Fibroblast of skin of scalp (primary cell): ENCODE measurements around the gene NUP50.

ENCODE experiments used
- DNase-seq: peaks from one replicate; pipeline ENCODE4 v3.0.0-alpha.2; 2013

Gene NUP50

GRCh38 chr22:45211435-45211834 is 47.7 kb downstream of the NUP50 start:
- DNase-seq = no peak

- DNase-seq = no peak
Observed at GRCh38 chr22:45211848-45212247, 48.1 kb downstream of the NUP50 start.

- DNase-seq = peak; percentile 96
Observed at GRCh38 chr22:45212306-45212709, 48.6 kb downstream of the NUP50 start.

GRCh38 chr22:45212992-45213751 is 49.4 kb downstream of the NUP50 start:
- DNase-seq = peak; percentile 5

GRCh38 chr22:45216133-45217003 is 52.6 kb downstream of the NUP50 start:
- peak; percentile 29 for DNase-seq

GRCh38 chr22:45217345-45217744 is 53.6 kb downstream of the NUP50 start:
- no peak for DNase-seq

- no peak for DNase-seq
Observed at GRCh38 chr22:45217806-45218205, 54.1 kb downstream of the NUP50 start.

- DNase-seq = peak; percentile 13
Observed at GRCh38 chr22:45218976-45219375, 55.3 kb downstream of the NUP50 start.

- DNase-seq = no peak
Observed at GRCh38 chr22:45221201-45221600, 57.5 kb downstream of the NUP50 start.

GRCh38 chr22:45223304-45224117 is 59.8 kb downstream of the NUP50 start:
- no peak for DNase-seq

GRCh38 chr22:45224331-45224730 is 60.6 kb downstream of the NUP50 start:
- DNase-seq = no peak

GRCh38 chr22:45224988-45225731 is 61.4 kb downstream of the NUP50 start:
- DNase-seq = no peak

GRCh38 chr22:45225732-45226502 is 62.2 kb downstream of the NUP50 start:
- DNase-seq = no peak

- DNase-seq = no peak
Observed at GRCh38 chr22:45226503-45227186, 62.9 kb downstream of the NUP50 start.

GRCh38 chr22:45227645-45228400 is 64.1 kb downstream of the NUP50 start:
- no peak for DNase-seq

- no peak for DNase-seq
Observed at GRCh38 chr22:45228401-45228754, 64.7 kb downstream of the NUP50 start.

GRCh38 chr22:45229181-45229580 is 65.5 kb downstream of the NUP50 start:
- no peak for DNase-seq

- no peak for DNase-seq
Observed at GRCh38 chr22:45230026-45230721, 66.4 kb downstream of the NUP50 start.

GRCh38 chr22:45231293-45231692 is 67.6 kb downstream of the NUP50 start:
- no peak for DNase-seq
